Upper lobe of left lung (tissue), 6 donors: Measurements from ENCODE around the gene MYRF. TPM values are rescaled to one million over a fixed set of nuclear protein-coding genes. Genes with fewer than 3 reads are reported as not detected.

Experiments
- ATAC-seq, 2 donors: fragments of 200-7000 bp; cut with Tn5 transposase; one replicate each; pipeline ENCODE4 v1.9.1; 2022; ENCODE audit warnings: mild to moderate bottlenecking in 2 of 2, moderate library complexity in 2 of 2; ENCODE audit not compliant: low FRiP score in 2 of 2
- DNase-seq, 2 donors: peaks; one replicate each; pipeline ENCODE4 v3.0.0-alpha.2; 2019 to 2020
- H3K27ac ChIP-seq, 4 donors: fragments of 200-600 bp; sonication (generic); one replicate each; pipeline ENCODE4 v1.5.1; 2016 to 2019
- H3K27me3 ChIP-seq, 4 donors: fragments of 200-600 bp; sonication (generic); one replicate each; pipeline ENCODE4 v1.5.1; 2017 to 2019
- H3K36me3 ChIP-seq, 4 donors: fragments of 200-600 bp; sonication (generic); one replicate each; pipeline ENCODE4 v1.5.1; 2016 to 2019
- H3K4me1 ChIP-seq, 4 donors: fragments of 200-600 bp; sonication (generic); one replicate each; pipeline ENCODE4 v1.5.1; 2018 to 2019
- H3K4me3 ChIP-seq, 4 donors: fragments of 200-600 bp; sonication (generic); one replicate each; pipeline ENCODE4 v1.5.1; 2017 to 2019; ENCODE audit warnings: mild to moderate bottlenecking in 2 of 4, moderate library complexity in 1 of 4
- H3K9me3 ChIP-seq, 4 donors: fragments of 200-600 bp; sonication (generic); one replicate each; pipeline ENCODE4 v1.5.1; 2018 to 2019
- CTCF ChIP-seq, 6 experiments: fragments of 450-650 bp in 4 of 6; fragments of 200-600 bp in 2 of 6; sonication (generic) in 2 of 6; IDR thresholded peaks; one replicate each; pipeline ENCODE4 v1.5.1; 2016 to 2019; ENCODE audit warnings: antibody characterized with exemption in 6 of 6
- EP300 ChIP-seq, 4 donors: sonication (generic); formaldehyde crosslinking; IDR thresholded peaks; one replicate each; pipeline ENCODE4 v1.5.1; 2017; ENCODE audit warnings: antibody characterized with exemption in 4 of 4, control low read depth in 2 of 4
- POLR2A ChIP-seq, 4 donors: fragments of 450-650 bp; IDR thresholded peaks; one replicate each; pipeline ENCODE4 v1.5.1; 2016 to 2017; ENCODE audit warnings: antibody characterized with exemption in 4 of 4, mild to moderate bottlenecking in 2 of 4
- POLR2AphosphoS5 ChIP-seq, 2 donors: sonication (generic); formaldehyde crosslinking; IDR thresholded peaks; one replicate each; pipeline ENCODE4 v1.5.1; 2017; ENCODE audit warnings: antibody characterized with exemption in 2 of 2
- WGBS, 2 donors: methylation state at CpG; one replicate each; pipeline ENCODE4 v1.1.5; 2017 to 2018; 5-methylcytosine and 5-hydroxymethylcytosine counted together
- total RNA-seq, 6 donors: library from RNA; depleted of rRNA in 4 of 6; stranded (reverse); fragments of >200 nt in 4 of 6; gene quantifications; one replicate each; pipeline versions ENCODE4 v1.1.0 to v1.2.1, GENCODE V29; 2016 to 2021
- donor health status: DM: no; HTN: no; CAD: no; lungs with moderate emphysema.
- donor health status: DM: no; HTN: yes; CAD: no; lungs with severe emphysema.

The MYRF gene
- total RNA-seq, 6 donors from 2014 or later = 32.5 to 147 (median 50.7) TPM

- no peaks in the 10 kb centered on the region for H3K27me3 ChIP-seq
- no peak for TF ChIP-seq CTCF (IDR thresholded peaks at IDR 0.05)
- TF ChIP-seq POLR2AphosphoS5 (IDR thresholded peaks at IDR 0.05) = no peak
- TF ChIP-seq POLR2A (IDR thresholded peaks at IDR 0.05) = no peak
- TF ChIP-seq EP300 (IDR thresholded peaks at IDR 0.05) = no peak
- H3K4me3 ChIP-seq = no peak overlapping the region
- WGBS, 2 donors = 83 to 85% methylated on average over 6 to 19 of the region's 19 CpGs
- H3K9me3 ChIP-seq = no peaks in the 10 kb centered on the region
- no peak for ATAC-seq
- no peak overlapping the region for H3K27ac ChIP-seq
- peak in 1 of 2 donors; percentile 39 for DNase-seq
- peaks cover 0 to 16% (median 11%) of the 10 kb centered on the region in 4 donors for H3K4me1 ChIP-seq
- H3K36me3 ChIP-seq = peaks cover 0 to 9% (median 0%) of the 10 kb centered on the region in 4 donors
These were observed 35.0 kb upstream of the MYRF start for GRCh38 chr11:61717286-61718033.

GRCh38 chr11:61718046-61718531 lies 34.3 kb upstream of the MYRF start:
- Histone ChIP-seq H3K4me1 (peaks cover 0 to 16% (median 11%) of the 10 kb centered on the region in 4 donors), H3K4me3 (peak overlapping the region in 3 of 4 donors; percentile 23 to 43 (median 31)), H3K27ac (peak overlapping the region in 2 of 4 donors; percentile 13 to 76), H3K36me3 (peaks cover 0 to 9% (median 0%) of the 10 kb centered on the region in 4 donors), H3K9me3 (no peaks in the 10 kb centered on the region), H3K27me3 (no peaks in the 10 kb centered on the region)
- DNase-seq (peak in 1 of 2 donors; percentile 63), ATAC-seq (no peak)
- 48 to 50% methylated on average over 4 to 9 of the region's 9 CpGs for WGBS, 2 donors
- TF ChIP-seq POLR2AphosphoS5 (IDR thresholded peaks at IDR 0.05) (no peak), POLR2A (IDR thresholded peaks at IDR 0.05) (no peak), EP300 (IDR thresholded peaks at IDR 0.05) (no peak), CTCF (IDR thresholded peaks at IDR 0.05) (no peak)

GRCh38 chr11:61718621-61719302 lies 33.7 kb upstream of the MYRF start:
- TF ChIP-seq EP300 (IDR thresholded peaks at IDR 0.05) (no peak), POLR2A (IDR thresholded peaks at IDR 0.05) (no peak), POLR2AphosphoS5 (IDR thresholded peaks at IDR 0.05) (no peak), CTCF (IDR thresholded peaks at IDR 0.05) (no peak)
- peak in 1 of 2 donors; percentile 69 for ATAC-seq
- 0 to 54% methylated on average over 3 to 13 of the region's 21 CpGs for WGBS, 2 donors

GRCh38 chr11:61719978-61720377 lies 32.5 kb upstream of the MYRF start:
- H3K4me3 ChIP-seq = no peak overlapping the region
- H3K27me3 ChIP-seq = no peaks in the 10 kb centered on the region
- peaks cover 0 to 9% (median 0%) of the 10 kb centered on the region in 4 donors for H3K36me3 ChIP-seq
- WGBS, 2 donors = 61 to 84% methylated on average over 3 to 12 of the region's 12 CpGs
- DNase-seq = peak in 1 of 2 donors; percentile 62
- no peaks in the 10 kb centered on the region for H3K9me3 ChIP-seq
- no peak overlapping the region for H3K27ac ChIP-seq
- H3K4me1 ChIP-seq = peaks cover 0 to 16% (median 11%) of the 10 kb centered on the region in 4 donors
- no peak for ATAC-seq
- TF ChIP-seq POLR2AphosphoS5 (IDR thresholded peaks at IDR 0.05) (no peak), CTCF (IDR thresholded peaks at IDR 0.05) (no peak), POLR2A (IDR thresholded peaks at IDR 0.05) (no peak), EP300 (IDR thresholded peaks at IDR 0.05) (no peak)

More at GRCh38 chr11:61718621-61719302, 33.7 kb upstream of the MYRF start:
- peak in 1 of 2 donors; percentile 85 for DNase-seq
- H3K36me3 ChIP-seq = peaks cover 0 to 9% (median 0%) of the 10 kb centered on the region in 4 donors
- peak overlapping the region; percentile 13 to 76 (median 36) for H3K27ac ChIP-seq
- H3K9me3 ChIP-seq = no peaks in the 10 kb centered on the region
- H3K27me3 ChIP-seq = no peaks in the 10 kb centered on the region
- H3K4me3 ChIP-seq = peak overlapping the region in 3 of 4 donors; percentile 23 to 43 (median 31)
- H3K4me1 ChIP-seq = peaks cover 0 to 16% (median 11%) of the 10 kb centered on the region in 4 donors
